Muscle layer of colon (tissue), 2 donors: ENCODE results near the gene CCDC38.

ENCODE experiments used
- H3K27ac ChIP-seq: one replicate; pipeline ENCODE4 v1.7.0; 2013; ENCODE audit warnings: low read depth, mild to moderate bottlenecking, low read length, moderate library complexity
- H3K27me3 ChIP-seq, 2 donors: one replicate each; pipeline ENCODE4 v1.7.0; 2013; ENCODE audit warnings: low read length in 2 of 2, mild to moderate bottlenecking in 2 of 2; ENCODE audit not compliant: insufficient read depth in 2 of 2, control insufficient read depth in 1 of 2
- H3K36me3 ChIP-seq: one replicate; pipeline ENCODE4 v1.7.0; 2013; ENCODE audit warnings: mild to moderate bottlenecking, low read length; ENCODE audit not compliant: insufficient read depth
- H3K4me1 ChIP-seq: one replicate; pipeline ENCODE4 v1.7.0; 2013; ENCODE audit warnings: mild to moderate bottlenecking, low read length; ENCODE audit not compliant: insufficient read depth
- H3K4me3 ChIP-seq, 2 donors: one replicate each; pipeline ENCODE4 v1.7.0; 2013; ENCODE audit warnings: low read length in 2 of 2, low read depth in 1 of 2, mild to moderate bottlenecking in 1 of 2, moderate library complexity in 1 of 2
- H3K9ac ChIP-seq: one replicate; pipeline ENCODE4 v1.7.0; 2013; ENCODE audit warnings: low read length
- H3K9me3 ChIP-seq: one replicate; pipeline ENCODE4 v1.7.0; 2013; ENCODE audit warnings: mild to moderate bottlenecking, low read length
- donor health status: abdominal sarcoma.
- donor health status: Adenocarcinoma of cecum.

The CCDC38 gene

GRCh38 chr12:95820096-95820703 is 122.2 kb downstream of the CCDC38 start:
- H3K4me1 ChIP-seq = no peaks in the 10 kb centered on the region
- no peak overlapping the region for H3K4me3 ChIP-seq
- H3K36me3 ChIP-seq = no peaks in the 10 kb centered on the region
- H3K27me3 ChIP-seq = no peaks in the 10 kb centered on the region
- no peak overlapping the region for H3K27ac ChIP-seq
- H3K9ac ChIP-seq = no peak overlapping the region
- no peaks in the 10 kb centered on the region for H3K9me3 ChIP-seq
